ENCODE measurements around the gene RAB5IF.
A peak's percentile ranks its signal among the peaks of the same experiment; 100 is the strongest.

DNA sequence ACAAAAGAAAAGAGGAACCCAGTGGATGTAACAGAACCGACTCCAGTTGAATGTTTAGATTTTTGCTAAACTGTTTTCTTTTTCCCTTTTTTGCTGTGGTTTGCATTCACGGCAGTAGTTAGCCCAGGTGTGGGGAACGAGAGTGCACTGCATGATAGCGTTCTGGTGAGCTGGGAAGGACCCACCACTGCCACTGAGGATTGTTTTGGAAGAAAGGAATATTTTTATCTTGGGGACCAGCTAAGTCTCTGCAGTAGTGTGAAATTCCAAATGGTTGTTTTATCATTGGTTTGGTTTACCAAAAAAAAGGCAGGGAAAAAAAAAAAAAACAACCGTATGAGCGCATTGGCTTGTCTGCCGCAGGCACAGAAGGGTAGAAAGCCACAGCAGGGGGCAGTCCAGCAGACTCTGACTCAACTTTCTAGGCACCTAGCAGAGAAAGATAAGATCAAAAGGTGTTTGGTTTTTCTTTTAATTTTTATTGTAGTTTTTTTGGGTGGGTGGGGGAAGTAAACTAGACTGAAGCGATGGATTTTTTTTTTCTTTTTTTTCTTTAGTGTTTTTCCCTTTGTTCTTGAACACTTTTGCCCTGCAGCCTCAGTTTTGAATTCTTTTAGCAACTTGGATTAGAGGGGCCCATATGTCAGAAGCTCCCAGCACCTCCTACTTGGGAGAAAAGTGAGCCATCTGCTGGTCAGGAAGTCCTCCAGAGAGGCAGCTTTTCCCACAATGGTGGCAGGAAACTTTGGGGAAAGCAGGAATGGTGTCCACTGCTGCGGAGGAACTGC, 13.5 kb upstream of the RAB5IF start:
- TF ChIP-seq, protein P1, sequence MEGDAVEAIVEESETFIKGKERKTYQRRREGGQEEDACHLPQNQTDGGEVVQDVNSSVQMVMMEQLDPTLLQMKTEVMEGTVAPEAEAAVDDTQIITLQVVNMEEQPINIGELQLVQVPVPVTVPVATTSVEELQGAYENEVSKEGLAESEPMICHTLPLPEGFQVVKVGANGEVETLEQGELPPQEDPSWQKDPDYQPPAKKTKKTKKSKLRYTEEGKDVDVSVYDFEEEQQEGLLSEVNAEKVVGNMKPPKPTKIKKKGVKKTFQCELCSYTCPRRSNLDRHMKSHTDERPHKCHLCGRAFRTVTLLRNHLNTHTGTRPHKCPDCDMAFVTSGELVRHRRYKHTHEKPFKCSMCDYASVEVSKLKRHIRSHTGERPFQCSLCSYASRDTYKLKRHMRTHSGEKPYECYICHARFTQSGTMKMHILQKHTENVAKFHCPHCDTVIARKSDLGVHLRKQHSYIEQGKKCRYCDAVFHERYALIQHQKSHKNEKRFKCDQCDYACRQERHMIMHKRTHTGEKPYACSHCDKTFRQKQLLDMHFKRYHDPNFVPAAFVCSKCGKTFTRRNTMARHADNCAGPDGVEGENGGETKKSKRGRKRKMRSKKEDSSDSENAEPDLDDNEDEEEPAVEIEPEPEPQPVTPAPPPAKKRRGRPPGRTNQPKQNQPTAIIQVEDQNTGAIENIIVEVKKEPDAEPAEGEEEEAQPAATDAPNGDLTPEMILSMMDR (conservative IDR thresholded peaks at IDR 0.05; ENCODE audit: low read depth, low read length): peak; percentile 62
- TF ChIP-seq EZH2 (IDR thresholded peaks at IDR 0.05; ENCODE audit: borderline replicate concordance, low read depth, low read length, poor library complexity, severe bottlenecking): no peak

Data from A673 (cell line).